SU-DHL-6 (cell line): ENCODE measurements around the gene LPIN1.
"Not testable (repeated sequence)": the region's sequence is repeated elsewhere in the genome, so short reads cannot be mapped to it uniquely, and the experiment has no call there.

ENCODE experiments used
- H2AFZ ChIP-seq: fragments of 200-600 bp; sonication (generic); 2 replicates; pipeline ENCODE4 v1.6.1; 2014; ENCODE audit warnings: low read depth, mild to moderate bottlenecking, moderate library complexity, mixed read lengths, antibody characterized with exemption, low read length; ENCODE audit not compliant: severe bottlenecking
- H3F3A ChIP-seq: fragments of 200-600 bp; shearing (Covaris generic); 2 replicates; pipeline ENCODE4 v1.6.0; 2016; ENCODE audit warnings: antibody characterized with exemption, mild to moderate bottlenecking; ENCODE audit not compliant: insufficient read depth
- H3K27ac ChIP-seq: fragments of 200-600 bp; sonication (generic); 2 replicates; pipeline ENCODE4 v1.5.1; 2016; ENCODE audit warnings: low read depth, mild to moderate bottlenecking, low read length, moderate library complexity, mixed read lengths
- H3K27me3 ChIP-seq: fragments of 200-600 bp; sonication (generic), shearing (Covaris generic); 2 replicates; pipeline ENCODE4 v1.6.0; 2014; ENCODE audit warnings: mild to moderate bottlenecking, low read length
- H3K36me3 ChIP-seq: fragments of 200-600 bp; sonication (generic); 2 replicates; pipeline ENCODE4 v1.6.1; 2014; ENCODE audit warnings: mild to moderate bottlenecking, low read length, mixed read lengths
- H3K4me2 ChIP-seq: fragments of 300-600, 200-600 bp; shearing (Covaris generic), sonication (generic); 2 replicates; pipeline ENCODE4 v1.6.0; 2014; ENCODE audit warnings: low read length, low read depth, mild to moderate bottlenecking; ENCODE audit not compliant: poor library complexity, severe bottlenecking
- H3K4me3 ChIP-seq: fragments of 200-600 bp; sonication (generic); 2 replicates; pipeline ENCODE4 v1.5.1; 2014; ENCODE audit warnings: antibody characterized with exemption, low read length, mild to moderate bottlenecking, mixed read lengths; ENCODE audit not compliant: insufficient read depth, poor library complexity, severe bottlenecking
- H3K79me2 ChIP-seq: fragments of 200-600 bp; sonication (generic); 2 replicates; pipeline ENCODE4 v1.6.1; 2014; ENCODE audit warnings: mild to moderate bottlenecking, low read length, moderate library complexity; ENCODE audit not compliant: insufficient read depth
- H3K9ac ChIP-seq: fragments of 200-600 bp; sonication (generic); 2 replicates; pipeline ENCODE4 v1.7.0; 2014; ENCODE audit warnings: mild to moderate bottlenecking, low read length
- H3K9me2 ChIP-seq: fragments of 200-600 bp; sonication (generic); replicated peaks from 2 replicates; pipeline ENCODE4 v1.6.1; 2014; ENCODE audit warnings: low read length; ENCODE audit not compliant: insufficient read depth
- H3K9me3 ChIP-seq: fragments of 200-600 bp; sonication (generic); 2 replicates; pipeline ENCODE4 v1.6.1; 2014; ENCODE audit warnings: low read length, mixed read lengths; ENCODE audit not compliant: insufficient read depth
- H4K20me1 ChIP-seq: fragments of 200-600 bp; sonication (generic); 2 replicates; pipeline ENCODE4 v1.6.1; 2014; ENCODE audit warnings: low read depth, mild to moderate bottlenecking, antibody characterized with exemption, low read length, moderate library complexity, mixed read lengths
- EZH2phosphoT487 ChIP-seq: fragments of 200-600 bp; sonication (generic), shearing (Covaris generic); conservative IDR thresholded peaks from 2 replicates; pipeline ENCODE4 v1.6.1; 2018; ENCODE audit warnings: mild to moderate bottlenecking, antibody characterized with exemption, low read length, moderate library complexity, mixed read lengths
- TF ChIP-seq, protein P1 (sequence below): fragments of 200-600 bp; sonication (generic); IDR thresholded peaks from one replicate; pipeline ENCODE4 v1.5.1; 2017; ENCODE audit warnings: antibody characterized with exemption, mild to moderate bottlenecking, low read length, moderate library complexity; ENCODE audit not compliant: insufficient read depth, poor library complexity, severe bottlenecking

The LPIN1 gene

DNA sequence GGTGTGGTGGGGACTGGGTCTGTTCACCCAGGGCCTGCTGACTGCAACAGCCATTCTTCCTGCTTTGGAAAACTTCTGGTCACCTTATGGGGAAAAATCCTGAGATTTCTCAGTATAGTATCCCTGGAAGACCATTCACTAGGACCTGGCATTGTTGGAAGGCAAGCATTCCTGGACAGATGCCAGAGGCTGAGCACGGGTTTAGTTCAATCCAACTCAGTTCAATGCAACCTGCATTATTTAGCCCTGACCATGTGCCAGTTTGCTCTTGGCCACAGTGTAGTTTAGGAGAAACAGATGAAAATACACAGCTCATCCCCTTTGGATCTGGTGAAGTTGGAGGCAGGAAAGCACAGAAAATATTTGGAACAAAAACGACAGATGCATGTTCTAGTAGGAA is 95.9 kb downstream of the LPIN1 start:
- H3K27ac ChIP-seq, result no peak overlapping the region
- TF ChIP-seq, protein P1, sequence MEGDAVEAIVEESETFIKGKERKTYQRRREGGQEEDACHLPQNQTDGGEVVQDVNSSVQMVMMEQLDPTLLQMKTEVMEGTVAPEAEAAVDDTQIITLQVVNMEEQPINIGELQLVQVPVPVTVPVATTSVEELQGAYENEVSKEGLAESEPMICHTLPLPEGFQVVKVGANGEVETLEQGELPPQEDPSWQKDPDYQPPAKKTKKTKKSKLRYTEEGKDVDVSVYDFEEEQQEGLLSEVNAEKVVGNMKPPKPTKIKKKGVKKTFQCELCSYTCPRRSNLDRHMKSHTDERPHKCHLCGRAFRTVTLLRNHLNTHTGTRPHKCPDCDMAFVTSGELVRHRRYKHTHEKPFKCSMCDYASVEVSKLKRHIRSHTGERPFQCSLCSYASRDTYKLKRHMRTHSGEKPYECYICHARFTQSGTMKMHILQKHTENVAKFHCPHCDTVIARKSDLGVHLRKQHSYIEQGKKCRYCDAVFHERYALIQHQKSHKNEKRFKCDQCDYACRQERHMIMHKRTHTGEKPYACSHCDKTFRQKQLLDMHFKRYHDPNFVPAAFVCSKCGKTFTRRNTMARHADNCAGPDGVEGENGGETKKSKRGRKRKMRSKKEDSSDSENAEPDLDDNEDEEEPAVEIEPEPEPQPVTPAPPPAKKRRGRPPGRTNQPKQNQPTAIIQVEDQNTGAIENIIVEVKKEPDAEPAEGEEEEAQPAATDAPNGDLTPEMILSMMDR, result no peak
- no peak for TF ChIP-seq EZH2phosphoT487
- H3K9me2 ChIP-seq, result no peaks in the 10 kb centered on the region
- no peak overlapping the region for H3K9ac ChIP-seq
- H3K27me3 ChIP-seq, result no peaks in the 10 kb centered on the region
- H3F3A ChIP-seq, result no peaks in the 10 kb centered on the region
- H3K4me3 ChIP-seq, result no peak overlapping the region
- 0 out of 2 replicates have a peak, but pooled peaks cover 4% of the 10 kb centered on the region for H3K36me3 ChIP-seq
- H4K20me1 ChIP-seq, result no peaks in the 10 kb centered on the region
- no peak overlapping the region for H2AFZ ChIP-seq
- H3K4me2 ChIP-seq, result no peak overlapping the region
- H3K79me2 ChIP-seq, result peaks cover 5% of the 10 kb centered on the region; the same call in 1 of the 2 replicates
- H3K9me3 ChIP-seq, result no peaks in the 10 kb centered on the region

DNA sequence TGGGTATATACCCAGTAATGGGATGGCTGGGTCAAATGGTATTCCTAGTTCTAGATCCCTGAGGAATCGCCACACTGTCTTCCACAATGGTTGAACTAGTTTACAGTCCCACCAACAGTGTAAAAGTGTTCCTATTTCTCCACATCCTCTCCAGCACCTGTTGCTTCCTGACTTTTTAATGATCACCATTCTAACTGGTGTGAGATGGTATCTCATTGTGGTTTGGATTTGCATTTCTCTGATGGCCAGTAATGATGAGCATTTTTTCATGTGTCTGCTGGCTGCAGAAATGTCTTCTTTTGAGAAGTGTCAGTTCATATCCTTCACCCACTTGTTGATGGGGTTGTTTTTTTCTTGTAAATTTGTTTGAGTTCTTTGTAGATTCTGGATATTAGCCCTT is 98.4 kb downstream of the LPIN1 start:
- H3K4me3 ChIP-seq, H3K27ac ChIP-seq, H2AFZ ChIP-seq, H3K36me3 ChIP-seq, H3F3A ChIP-seq, H4K20me1 ChIP-seq, H3K27me3 ChIP-seq, H3K9ac ChIP-seq, H3K9me2 ChIP-seq, H3K9me3 ChIP-seq, H3K79me2 ChIP-seq, H3K4me2 ChIP-seq: not testable (repeated sequence)

- not testable (repeated sequence) for H3K9me3 ChIP-seq, H3K36me3 ChIP-seq, H3K4me3 ChIP-seq, H3K27ac ChIP-seq, H3K9me2 ChIP-seq, H3K79me2 ChIP-seq, H2AFZ ChIP-seq, H3F3A ChIP-seq, H4K20me1 ChIP-seq, H3K27me3 ChIP-seq, H3K9ac ChIP-seq, H3K4me2 ChIP-seq
Measured at GRCh38 chr2:11847935-11848334, 101.5 kb downstream of the LPIN1 start.

DNA sequence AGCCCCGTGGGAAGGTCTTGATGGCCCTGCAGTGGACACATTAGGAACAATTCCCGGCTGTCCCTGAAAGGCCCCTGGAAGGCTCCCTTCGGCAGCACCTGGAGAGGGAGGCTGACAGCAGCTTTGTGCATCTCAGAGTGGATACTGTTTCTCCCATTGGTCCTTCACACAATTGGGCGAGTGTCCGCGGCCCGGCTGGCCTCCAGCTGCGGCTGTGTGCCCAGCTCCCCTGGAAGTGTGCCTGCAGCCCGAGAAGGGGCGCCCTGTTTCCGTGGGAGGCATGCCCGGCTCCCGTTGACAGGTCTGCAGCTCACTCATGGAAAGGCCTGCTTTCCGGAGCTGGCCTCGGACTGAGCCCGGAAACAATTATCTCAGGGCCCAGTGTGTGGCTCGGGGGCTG is 103.7 kb downstream of the LPIN1 start:
- no peak overlapping the region for H3K9ac ChIP-seq
- TF ChIP-seq EZH2phosphoT487, result no peak
- TF ChIP-seq, protein P1, result no peak

More for the DNA sequence above, 103.7 kb downstream of the LPIN1 start:
- Histone ChIP-seq H3F3A (no peaks in the 10 kb centered on the region), H3K36me3 (0 out of 2 replicates have a peak, but pooled peaks cover 8% of the 10 kb centered on the region), H3K27me3 (no peaks in the 10 kb centered on the region), H3K9me3 (no peaks in the 10 kb centered on the region; the same call in 1 of the 2 replicates), H2AFZ (no peak overlapping the region), H3K79me2 (no peaks in the 10 kb centered on the region), H3K4me3 (no peak overlapping the region), H3K4me2 (no peak overlapping the region), H3K9me2 (no peaks in the 10 kb centered on the region), H4K20me1 (no peaks in the 10 kb centered on the region), H3K27ac (no peak overlapping the region)
